Gastroesophageal sphincter (tissue), 4 donors: ENCODE results near the gene ENC1. TPM values are rescaled to one million over a fixed set of nuclear protein-coding genes. Genes with fewer than 3 reads are reported as not detected.

Experiments used
- ATAC-seq: fragments of 150-250 bp; one replicate; pipeline ENCODE4 v1.9.1; 2016; ENCODE audit warnings: mild to moderate bottlenecking, moderate library complexity
- H3K27ac ChIP-seq, 4 donors: fragments of 200-600 bp; sonication (generic) in 3 of 4; 1 replicate in 3 of 4; 2 replicates in 1 of 4; pipeline ENCODE4 v1.5.1; 2016 to 2019
- H3K27me3 ChIP-seq: fragments of 200-600 bp; sonication (generic); one replicate; pipeline ENCODE4 v1.5.1; 2019
- H3K36me3 ChIP-seq, 2 donors: fragments of 200-600 bp; sonication (generic); one replicate each; pipeline ENCODE4 v1.5.1; 2019; ENCODE audit warnings: control low read depth in 1 of 2
- H3K4me1 ChIP-seq, 3 donors: fragments of 200-600 bp; sonication (generic); 1 replicate in 2 of 3; 2 replicates in 1 of 3; pipeline ENCODE4 v1.5.1; 2016 to 2019; ENCODE audit warnings: control low read depth in 2 of 3
- H3K4me3 ChIP-seq, 2 donors: fragments of 200-600 bp; sonication (generic); one replicate each; pipeline ENCODE4 v1.5.1; 2019; ENCODE audit warnings: mild to moderate bottlenecking in 1 of 2, moderate library complexity in 1 of 2
- H3K9me3 ChIP-seq, 3 donors: fragments of 200-600 bp; sonication (generic); one replicate each; pipeline ENCODE4 v1.5.1; 2017 to 2019; ENCODE audit warnings: control low read depth in 2 of 3
- CTCF ChIP-seq, 4 experiments: fragments of 200-600 bp in 2 of 4; fragments of 450-650 bp in 2 of 4; sonication (generic) in 1 of 4; IDR thresholded peaks; one replicate each; pipeline ENCODE4 v1.5.1; 2017 to 2019; ENCODE audit warnings: antibody characterized with exemption in 4 of 4, mild to moderate bottlenecking in 2 of 4, moderate library complexity in 2 of 4
- EP300 ChIP-seq: sonication (generic); formaldehyde crosslinking; IDR thresholded peaks from one replicate; pipeline ENCODE4 v1.6.1; 2017; ENCODE audit warnings: antibody characterized with exemption, mild to moderate bottlenecking
- POLR2A ChIP-seq, 2 donors: fragments of 450-650 bp; IDR thresholded peaks; one replicate each; pipeline ENCODE4 v1.6.1; 2017; ENCODE audit warnings: antibody characterized with exemption in 2 of 2, mild to moderate bottlenecking in 2 of 2, moderate library complexity in 1 of 2
- POLR2AphosphoS5 ChIP-seq: sonication (generic); formaldehyde crosslinking; IDR thresholded peaks from one replicate; pipeline ENCODE4 v1.6.1; 2017; ENCODE audit warnings: antibody characterized with exemption
- WGBS, 2 donors: methylation state at CpG; one replicate each; pipeline ENCODE4 v1.1.5; 2018; ENCODE audit warnings: low coverage in 1 of 2; 5-methylcytosine and 5-hydroxymethylcytosine counted together
- total RNA-seq, 4 donors: library from RNA; depleted of rRNA; stranded (reverse); fragments of >200 nt; gene quantifications; one replicate each; pipeline ENCODE4 v1.1.0, GENCODE V29; 2016

The ENC1 gene
- total RNA-seq, 4 donors from 2014 or later = 4.0 to 14.2 (median 7.7) TPM

GRCh38 chr5:74616236-74617146, 24.0 kb downstream of the ENC1 start:
- Histone ChIP-seq H3K4me3 (no peak overlapping the region), H3K27me3 (no peaks in the 10 kb centered on the region), H3K4me1 (no peaks in the 10 kb centered on the region), H3K27ac (no peak overlapping the region), H3K9me3 (no peaks in the 10 kb centered on the region), H3K36me3 (no peaks in the 10 kb centered on the region)
- ATAC-seq = no peak
- TF ChIP-seq POLR2AphosphoS5 = no peak
- no peak for TF ChIP-seq EP300
- TF ChIP-seq POLR2A (IDR thresholded peaks at IDR 0.05) = no peak
- TF ChIP-seq CTCF (IDR thresholded peaks at IDR 0.05) = no peak
- 90 to 94% methylated on average over 8 to 9 of the region's 23 CpGs for WGBS, 2 donors

GRCh38 chr5:74613283-74613682, 27.2 kb downstream of the ENC1 start:
- no peak overlapping the region for H3K27ac ChIP-seq
- TF ChIP-seq EP300 (no peak), CTCF (IDR thresholded peaks at IDR 0.05) (no peak), POLR2A (IDR thresholded peaks at IDR 0.05) (no peak), POLR2AphosphoS5 (no peak)
- WGBS, 2 donors = 66% methylated on average over 2 of the region's 2 CpGs; no CpG with 5 or more reads in 1 of the 2 donors
- H3K36me3 ChIP-seq = no peaks in the 10 kb centered on the region
- no peaks in the 10 kb centered on the region for H3K4me1 ChIP-seq
- no peak overlapping the region for H3K4me3 ChIP-seq
- H3K9me3 ChIP-seq = no peaks in the 10 kb centered on the region
- no peak for ATAC-seq
- H3K27me3 ChIP-seq = no peaks in the 10 kb centered on the region

GRCh38 chr5:74612045-74612444, 28.5 kb downstream of the ENC1 start:
- TF ChIP-seq EP300 (no peak), POLR2A (IDR thresholded peaks at IDR 0.05) (no peak), CTCF (IDR thresholded peaks at IDR 0.05) (no peak), POLR2AphosphoS5 (no peak)
- 84 to 86% methylated on average over 3 of the region's 3 CpGs for WGBS, 2 donors
- H3K9me3 ChIP-seq = no peaks in the 10 kb centered on the region
- H3K4me3 ChIP-seq = no peak overlapping the region
- no peak for ATAC-seq
- no peaks in the 10 kb centered on the region for H3K36me3 ChIP-seq
- H3K4me1 ChIP-seq = no peaks in the 10 kb centered on the region
- no peaks in the 10 kb centered on the region for H3K27me3 ChIP-seq
- H3K27ac ChIP-seq = no peak overlapping the region

GRCh38 chr5:74608736-74609601, 31.6 kb downstream of the ENC1 start:
- H3K4me1 ChIP-seq = no peaks in the 10 kb centered on the region
- no peaks in the 10 kb centered on the region for H3K9me3 ChIP-seq
- no peaks in the 10 kb centered on the region for H3K36me3 ChIP-seq
- no peak overlapping the region for H3K4me3 ChIP-seq
- TF ChIP-seq CTCF (IDR thresholded peaks at IDR 0.05) = no peak
- no peak for TF ChIP-seq POLR2AphosphoS5
- TF ChIP-seq POLR2A (IDR thresholded peaks at IDR 0.05) = no peak
- no peak for TF ChIP-seq EP300
- H3K27ac ChIP-seq = no peak overlapping the region
- WGBS, 2 donors = 82 to 88% methylated on average over 3 to 5 of the region's 5 CpGs
- H3K27me3 ChIP-seq = no peaks in the 10 kb centered on the region
- ATAC-seq = no peak
